K562 (cell line): ENCODE results near the gene LRFN4. TPM values are rescaled to one million over a fixed set of nuclear protein-coding genes. Genes with fewer than 3 reads are reported as not detected.

Experiments used
- KAT7 ChIP-seq: sonication (generic); formaldehyde crosslinking; IDR thresholded peaks from 2 replicates; pipeline ENCODE4 v1.8.0; 2022; ENCODE audit warnings: missing genetic modification reagents, mild to moderate bottlenecking, borderline replicate concordance
- RBBP5 ChIP-seq: fragments of 200-600 bp; sonication (generic); IDR thresholded peaks from 2 replicates; pipeline ENCODE4 v1.6.1; 2012; ENCODE audit warnings: borderline replicate concordance, mild to moderate bottlenecking, low read length, control low read depth, inconsistent platforms; ENCODE audit not compliant: insufficient read depth, poor library complexity, severe bottlenecking
- ZC3H4 ChIP-seq: sonication (generic); formaldehyde crosslinking; IDR thresholded peaks from 2 replicates; pipeline ENCODE4 v1.9.0; 2021; ENCODE audit warnings: missing genetic modification reagents, borderline replicate concordance
- polyA plus RNA-seq, 8 experiments: library from polyadenylated mRNA; depleted of rRNA in 4 of 8; stranded (reverse) in 5 of 8; unstranded in 3 of 8; fragments of >200 nt; fragmentation: Nextera tagmentation in 2 of 8; fragmentation: Illumina TruSeq in 1 of 8; extraction: Ambion mirVana in 2 of 8; extraction: Trizol in 1 of 8; gene quantifications; 2 replicates each; pipeline versions ENCODE4 v1.2.1 to v1.2.3, GENCODE V29; 2011 to 2014; ENCODE audit warnings: inconsistent platforms in 1 of 8, missing spikeins in 1 of 8
- total RNA-seq, 7 experiments: library from RNA; depleted of rRNA in 6 of 7; stranded (reverse); fragments of >200 nt in 6 of 7; fragmentation: Illumina TruSeq in 2 of 7; extraction: Trizol in 2 of 7; gene quantifications; 2 replicates each; pipeline versions ENCODE4 v1.2.1 to v1.2.3, GENCODE V29; 2011 to 2021; ENCODE audit warnings: low replicate concordance in 1 of 7
- TF ChIP-seq, protein P1 (sequence below): fragments of 450-650 bp; IDR thresholded peaks from 2 replicates; pipeline ENCODE4 v1.6.1; 2016; ENCODE audit warnings: mild to moderate bottlenecking, moderate library complexity
- TF ChIP-seq, protein P2 (sequence below), 3 experiments: IDR thresholded peaks in 2 of 3; conservative IDR thresholded peaks in 1 of 3; 2 replicates each; pipeline ENCODE4 v1.5.1; 2011 to 2012; ENCODE audit warnings: low read length in 3 of 3, mild to moderate bottlenecking in 3 of 3, control low read depth in 2 of 3, improper control_type of control experiment in 1 of 3, inconsistent platforms in 1 of 3, low read depth in 1 of 3, mixed read lengths in 1 of 3, moderate library complexity in 1 of 3; ENCODE audit not compliant: insufficient read depth in 2 of 3
- TF ChIP-seq, protein P3 (sequence below): IDR thresholded peaks from 2 replicates; pipeline ENCODE4 v1.6.1; 2011; ENCODE audit warnings: borderline replicate concordance, low read depth, mild to moderate bottlenecking, moderate library complexity, low read length; ENCODE audit not compliant: insufficient read depth, poor library complexity, severe bottlenecking
- TF ChIP-seq, protein P4 (sequence below): fragments of 450-650 bp; formaldehyde crosslinking; IDR thresholded peaks from 2 replicates; pipeline ENCODE4 v1.4.0; 2020; ENCODE audit warnings: mild to moderate bottlenecking, mixed read lengths

LRFN4 gene
- total and polyA plus RNA-seq, 9 of the 15 experiments (the other 6 are each of a cell fraction or from before 2014, with no cell fraction given): 0.10 to 60.1 (median 6.7) TPM

DNA sequence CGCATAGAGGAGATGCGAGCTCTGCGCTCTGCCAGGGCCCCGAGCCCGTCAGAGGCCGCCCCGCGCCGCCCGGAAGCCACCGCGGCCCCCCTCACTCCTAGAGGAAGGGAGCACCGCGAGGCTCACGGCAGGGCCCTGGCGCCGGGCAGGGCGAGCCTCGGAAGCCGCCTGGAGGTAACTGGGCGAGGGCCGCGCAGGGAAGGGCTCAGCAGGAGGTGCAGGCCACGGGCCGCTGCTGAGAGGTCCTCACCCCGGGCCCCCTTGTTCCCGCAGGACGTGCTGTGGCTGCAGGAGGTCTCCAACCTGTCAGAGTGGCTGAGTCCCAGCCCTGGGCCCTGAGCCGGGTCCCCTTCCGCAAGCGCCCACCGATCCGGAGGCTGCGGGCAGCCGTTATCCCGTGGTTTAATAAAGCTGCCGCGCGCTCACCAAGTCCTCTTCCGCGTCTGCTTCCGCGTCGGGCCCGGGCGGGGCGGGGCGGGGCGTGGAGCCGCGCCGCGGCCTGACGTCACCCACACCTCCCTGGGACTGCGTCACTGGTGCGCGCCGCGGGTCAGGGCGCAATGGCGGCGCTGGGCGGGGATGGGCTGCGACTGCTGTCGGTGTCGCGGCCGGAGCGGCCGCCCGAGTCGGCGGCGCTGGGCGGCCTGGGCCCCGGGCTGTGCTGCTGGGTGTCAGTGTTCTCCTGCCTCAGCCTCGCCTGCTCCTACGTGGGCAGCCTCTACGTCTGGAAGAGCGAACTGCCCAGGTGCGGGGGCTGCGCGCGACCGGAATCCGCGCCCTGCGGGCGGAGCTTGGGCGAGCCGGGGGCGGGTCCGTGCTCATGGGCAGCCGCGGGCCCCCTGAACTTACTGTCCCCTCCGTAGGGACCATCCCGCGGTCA, 13.7 kb upstream of the LRFN4 start, which contains the start of gene RCE1 (continued):
- TF ChIP-seq, protein P1, sequence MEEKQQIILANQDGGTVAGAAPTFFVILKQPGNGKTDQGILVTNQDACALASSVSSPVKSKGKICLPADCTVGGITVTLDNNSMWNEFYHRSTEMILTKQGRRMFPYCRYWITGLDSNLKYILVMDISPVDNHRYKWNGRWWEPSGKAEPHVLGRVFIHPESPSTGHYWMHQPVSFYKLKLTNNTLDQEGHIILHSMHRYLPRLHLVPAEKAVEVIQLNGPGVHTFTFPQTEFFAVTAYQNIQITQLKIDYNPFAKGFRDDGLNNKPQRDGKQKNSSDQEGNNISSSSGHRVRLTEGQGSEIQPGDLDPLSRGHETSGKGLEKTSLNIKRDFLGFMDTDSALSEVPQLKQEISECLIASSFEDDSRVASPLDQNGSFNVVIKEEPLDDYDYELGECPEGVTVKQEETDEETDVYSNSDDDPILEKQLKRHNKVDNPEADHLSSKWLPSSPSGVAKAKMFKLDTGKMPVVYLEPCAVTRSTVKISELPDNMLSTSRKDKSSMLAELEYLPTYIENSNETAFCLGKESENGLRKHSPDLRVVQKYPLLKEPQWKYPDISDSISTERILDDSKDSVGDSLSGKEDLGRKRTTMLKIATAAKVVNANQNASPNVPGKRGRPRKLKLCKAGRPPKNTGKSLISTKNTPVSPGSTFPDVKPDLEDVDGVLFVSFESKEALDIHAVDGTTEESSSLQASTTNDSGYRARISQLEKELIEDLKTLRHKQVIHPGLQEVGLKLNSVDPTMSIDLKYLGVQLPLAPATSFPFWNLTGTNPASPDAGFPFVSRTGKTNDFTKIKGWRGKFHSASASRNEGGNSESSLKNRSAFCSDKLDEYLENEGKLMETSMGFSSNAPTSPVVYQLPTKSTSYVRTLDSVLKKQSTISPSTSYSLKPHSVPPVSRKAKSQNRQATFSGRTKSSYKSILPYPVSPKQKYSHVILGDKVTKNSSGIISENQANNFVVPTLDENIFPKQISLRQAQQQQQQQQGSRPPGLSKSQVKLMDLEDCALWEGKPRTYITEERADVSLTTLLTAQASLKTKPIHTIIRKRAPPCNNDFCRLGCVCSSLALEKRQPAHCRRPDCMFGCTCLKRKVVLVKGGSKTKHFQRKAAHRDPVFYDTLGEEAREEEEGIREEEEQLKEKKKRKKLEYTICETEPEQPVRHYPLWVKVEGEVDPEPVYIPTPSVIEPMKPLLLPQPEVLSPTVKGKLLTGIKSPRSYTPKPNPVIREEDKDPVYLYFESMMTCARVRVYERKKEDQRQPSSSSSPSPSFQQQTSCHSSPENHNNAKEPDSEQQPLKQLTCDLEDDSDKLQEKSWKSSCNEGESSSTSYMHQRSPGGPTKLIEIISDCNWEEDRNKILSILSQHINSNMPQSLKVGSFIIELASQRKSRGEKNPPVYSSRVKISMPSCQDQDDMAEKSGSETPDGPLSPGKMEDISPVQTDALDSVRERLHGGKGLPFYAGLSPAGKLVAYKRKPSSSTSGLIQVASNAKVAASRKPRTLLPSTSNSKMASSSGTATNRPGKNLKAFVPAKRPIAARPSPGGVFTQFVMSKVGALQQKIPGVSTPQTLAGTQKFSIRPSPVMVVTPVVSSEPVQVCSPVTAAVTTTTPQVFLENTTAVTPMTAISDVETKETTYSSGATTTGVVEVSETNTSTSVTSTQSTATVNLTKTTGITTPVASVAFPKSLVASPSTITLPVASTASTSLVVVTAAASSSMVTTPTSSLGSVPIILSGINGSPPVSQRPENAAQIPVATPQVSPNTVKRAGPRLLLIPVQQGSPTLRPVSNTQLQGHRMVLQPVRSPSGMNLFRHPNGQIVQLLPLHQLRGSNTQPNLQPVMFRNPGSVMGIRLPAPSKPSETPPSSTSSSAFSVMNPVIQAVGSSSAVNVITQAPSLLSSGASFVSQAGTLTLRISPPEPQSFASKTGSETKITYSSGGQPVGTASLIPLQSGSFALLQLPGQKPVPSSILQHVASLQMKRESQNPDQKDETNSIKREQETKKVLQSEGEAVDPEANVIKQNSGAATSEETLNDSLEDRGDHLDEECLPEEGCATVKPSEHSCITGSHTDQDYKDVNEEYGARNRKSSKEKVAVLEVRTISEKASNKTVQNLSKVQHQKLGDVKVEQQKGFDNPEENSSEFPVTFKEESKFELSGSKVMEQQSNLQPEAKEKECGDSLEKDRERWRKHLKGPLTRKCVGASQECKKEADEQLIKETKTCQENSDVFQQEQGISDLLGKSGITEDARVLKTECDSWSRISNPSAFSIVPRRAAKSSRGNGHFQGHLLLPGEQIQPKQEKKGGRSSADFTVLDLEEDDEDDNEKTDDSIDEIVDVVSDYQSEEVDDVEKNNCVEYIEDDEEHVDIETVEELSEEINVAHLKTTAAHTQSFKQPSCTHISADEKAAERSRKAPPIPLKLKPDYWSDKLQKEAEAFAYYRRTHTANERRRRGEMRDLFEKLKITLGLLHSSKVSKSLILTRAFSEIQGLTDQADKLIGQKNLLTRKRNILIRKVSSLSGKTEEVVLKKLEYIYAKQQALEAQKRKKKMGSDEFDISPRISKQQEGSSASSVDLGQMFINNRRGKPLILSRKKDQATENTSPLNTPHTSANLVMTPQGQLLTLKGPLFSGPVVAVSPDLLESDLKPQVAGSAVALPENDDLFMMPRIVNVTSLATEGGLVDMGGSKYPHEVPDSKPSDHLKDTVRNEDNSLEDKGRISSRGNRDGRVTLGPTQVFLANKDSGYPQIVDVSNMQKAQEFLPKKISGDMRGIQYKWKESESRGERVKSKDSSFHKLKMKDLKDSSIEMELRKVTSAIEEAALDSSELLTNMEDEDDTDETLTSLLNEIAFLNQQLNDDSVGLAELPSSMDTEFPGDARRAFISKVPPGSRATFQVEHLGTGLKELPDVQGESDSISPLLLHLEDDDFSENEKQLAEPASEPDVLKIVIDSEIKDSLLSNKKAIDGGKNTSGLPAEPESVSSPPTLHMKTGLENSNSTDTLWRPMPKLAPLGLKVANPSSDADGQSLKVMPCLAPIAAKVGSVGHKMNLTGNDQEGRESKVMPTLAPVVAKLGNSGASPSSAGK: no peak
- no peak for TF ChIP-seq ZC3H4
- TF ChIP-seq, protein P2, sequence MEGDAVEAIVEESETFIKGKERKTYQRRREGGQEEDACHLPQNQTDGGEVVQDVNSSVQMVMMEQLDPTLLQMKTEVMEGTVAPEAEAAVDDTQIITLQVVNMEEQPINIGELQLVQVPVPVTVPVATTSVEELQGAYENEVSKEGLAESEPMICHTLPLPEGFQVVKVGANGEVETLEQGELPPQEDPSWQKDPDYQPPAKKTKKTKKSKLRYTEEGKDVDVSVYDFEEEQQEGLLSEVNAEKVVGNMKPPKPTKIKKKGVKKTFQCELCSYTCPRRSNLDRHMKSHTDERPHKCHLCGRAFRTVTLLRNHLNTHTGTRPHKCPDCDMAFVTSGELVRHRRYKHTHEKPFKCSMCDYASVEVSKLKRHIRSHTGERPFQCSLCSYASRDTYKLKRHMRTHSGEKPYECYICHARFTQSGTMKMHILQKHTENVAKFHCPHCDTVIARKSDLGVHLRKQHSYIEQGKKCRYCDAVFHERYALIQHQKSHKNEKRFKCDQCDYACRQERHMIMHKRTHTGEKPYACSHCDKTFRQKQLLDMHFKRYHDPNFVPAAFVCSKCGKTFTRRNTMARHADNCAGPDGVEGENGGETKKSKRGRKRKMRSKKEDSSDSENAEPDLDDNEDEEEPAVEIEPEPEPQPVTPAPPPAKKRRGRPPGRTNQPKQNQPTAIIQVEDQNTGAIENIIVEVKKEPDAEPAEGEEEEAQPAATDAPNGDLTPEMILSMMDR (IDR thresholded peaks at IDR 0.05 in 2 of 3, conservative IDR thresholded peaks at IDR 0.05 in 1 of 3; ENCODE audit: insufficient read depth in 2 of 3, low read depth in 1 of 3, low read length in 3 of 3): 0 out of 6 replicates have a peak, but pooled peaks of 1 of the 3 experiments have one; percentile 0
- peak; percentile 16; the same call in 1 of the 2 replicates for TF ChIP-seq KAT7
- TF ChIP-seq, protein P3, sequence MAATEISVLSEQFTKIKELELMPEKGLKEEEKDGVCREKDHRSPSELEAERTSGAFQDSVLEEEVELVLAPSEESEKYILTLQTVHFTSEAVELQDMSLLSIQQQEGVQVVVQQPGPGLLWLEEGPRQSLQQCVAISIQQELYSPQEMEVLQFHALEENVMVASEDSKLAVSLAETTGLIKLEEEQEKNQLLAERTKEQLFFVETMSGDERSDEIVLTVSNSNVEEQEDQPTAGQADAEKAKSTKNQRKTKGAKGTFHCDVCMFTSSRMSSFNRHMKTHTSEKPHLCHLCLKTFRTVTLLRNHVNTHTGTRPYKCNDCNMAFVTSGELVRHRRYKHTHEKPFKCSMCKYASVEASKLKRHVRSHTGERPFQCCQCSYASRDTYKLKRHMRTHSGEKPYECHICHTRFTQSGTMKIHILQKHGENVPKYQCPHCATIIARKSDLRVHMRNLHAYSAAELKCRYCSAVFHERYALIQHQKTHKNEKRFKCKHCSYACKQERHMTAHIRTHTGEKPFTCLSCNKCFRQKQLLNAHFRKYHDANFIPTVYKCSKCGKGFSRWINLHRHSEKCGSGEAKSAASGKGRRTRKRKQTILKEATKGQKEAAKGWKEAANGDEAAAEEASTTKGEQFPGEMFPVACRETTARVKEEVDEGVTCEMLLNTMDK: no peak
- peak; percentile 98 for TF ChIP-seq RBBP5
- TF ChIP-seq, protein P4, sequence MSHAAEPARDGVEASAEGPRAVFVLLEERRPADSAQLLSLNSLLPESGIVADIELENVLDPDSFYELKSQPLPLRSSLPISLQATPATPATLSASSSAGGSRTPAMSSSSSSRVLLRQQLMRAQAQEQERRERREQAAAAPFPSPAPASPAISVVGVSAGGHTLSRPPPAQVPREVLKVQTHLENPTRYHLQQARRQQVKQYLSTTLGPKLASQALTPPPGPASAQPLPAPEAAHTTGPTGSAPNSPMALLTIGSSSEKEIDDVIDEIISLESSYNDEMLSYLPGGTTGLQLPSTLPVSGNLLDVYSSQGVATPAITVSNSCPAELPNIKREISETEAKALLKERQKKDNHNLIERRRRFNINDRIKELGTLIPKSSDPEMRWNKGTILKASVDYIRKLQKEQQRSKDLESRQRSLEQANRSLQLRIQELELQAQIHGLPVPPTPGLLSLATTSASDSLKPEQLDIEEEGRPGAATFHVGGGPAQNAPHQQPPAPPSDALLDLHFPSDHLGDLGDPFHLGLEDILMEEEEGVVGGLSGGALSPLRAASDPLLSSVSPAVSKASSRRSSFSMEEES (CRISPR knock-in tag): no peak
